Raji (cell line): ENCODE measurements around the gene EEFSEC.

Experiments
- POLR2A ChIP-seq: IDR thresholded peaks from 2 replicates; pipeline ENCODE4 v1.6.1; 2011; ENCODE audit warnings: low read depth, low read length, control low read depth; ENCODE audit not compliant: insufficient read depth

The EEFSEC gene

DNA sequence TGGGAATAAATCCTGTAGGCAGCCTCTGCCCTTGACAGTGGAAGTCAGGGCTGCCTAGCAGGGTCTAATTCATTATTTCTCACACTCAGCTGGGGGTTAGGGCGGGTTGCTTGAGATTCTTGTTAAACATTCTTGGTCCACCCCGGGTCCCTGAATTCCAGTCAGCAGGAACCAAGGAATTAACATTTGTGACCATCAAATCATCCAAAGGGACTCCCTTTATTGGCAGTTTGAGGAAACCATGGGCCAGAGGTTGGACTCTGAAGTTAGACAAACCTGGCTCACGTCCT lies 122.8 kb downstream of the EEFSEC start:
- TF ChIP-seq POLR2A = no peak

DNA sequence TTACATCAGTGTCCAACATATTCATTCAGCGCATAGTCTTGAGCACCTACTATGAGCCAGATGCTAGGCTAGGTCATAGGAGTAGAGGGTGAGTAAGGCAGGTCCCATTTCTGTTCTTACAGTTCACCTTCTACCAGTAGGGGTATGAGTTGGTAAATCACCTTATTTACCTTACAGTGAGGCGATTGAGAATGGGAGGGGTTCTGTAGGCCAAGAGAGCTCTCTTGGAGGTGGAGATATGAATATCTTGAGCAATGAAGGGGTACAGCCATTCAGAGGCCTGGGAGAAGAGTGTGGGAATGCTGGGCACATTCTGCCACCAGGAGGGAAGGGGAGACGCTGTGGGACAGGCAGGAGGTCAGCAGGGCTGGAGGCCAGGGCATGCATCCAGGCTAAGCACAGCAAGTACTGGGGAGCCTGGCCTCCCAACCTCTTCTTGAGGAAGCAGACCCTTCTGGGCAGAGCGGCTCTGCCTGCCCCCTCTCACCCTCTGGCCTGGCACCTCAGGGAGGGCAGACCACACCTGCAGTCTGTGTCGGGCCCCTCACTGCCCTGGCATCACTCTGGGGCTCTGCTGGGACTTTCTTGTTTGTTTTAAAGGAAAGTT lies 123.4 kb downstream of the EEFSEC start:
- no peak for TF ChIP-seq POLR2A

DNA sequence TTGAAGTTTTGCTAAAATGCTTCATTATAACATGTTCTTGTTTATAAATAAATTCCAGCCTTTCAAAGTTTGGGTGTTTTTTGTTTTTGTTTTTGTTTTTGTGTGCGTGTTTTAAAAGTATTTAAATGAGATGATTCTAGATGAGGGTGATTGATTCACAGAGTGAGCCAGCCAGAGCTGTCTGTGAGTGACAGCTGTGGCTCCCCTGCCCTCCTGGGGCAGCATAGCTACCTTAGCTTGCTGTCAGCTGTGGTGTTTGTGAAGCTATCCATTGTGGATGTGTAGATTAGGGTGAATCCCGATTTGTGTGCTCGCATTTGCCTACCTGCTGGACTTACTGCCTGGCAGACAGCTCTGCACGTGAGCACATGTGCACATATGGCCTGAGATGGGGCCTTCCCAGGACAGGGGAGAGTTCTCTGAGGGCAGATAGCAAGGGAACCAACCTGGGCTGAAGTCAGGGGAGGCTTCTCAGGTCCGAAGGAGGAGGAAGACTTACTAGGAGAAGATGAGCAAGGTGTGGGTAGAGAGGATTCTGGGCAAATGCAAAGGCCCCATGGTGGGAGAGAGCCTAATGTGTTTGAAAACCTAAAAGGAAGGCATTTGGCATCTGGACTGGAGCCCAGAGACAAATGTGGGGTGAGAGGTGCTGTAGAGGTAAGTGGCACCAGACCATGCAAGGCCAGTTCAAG lies 124.2 kb downstream of the EEFSEC start:
- TF ChIP-seq POLR2A = no peak

DNA sequence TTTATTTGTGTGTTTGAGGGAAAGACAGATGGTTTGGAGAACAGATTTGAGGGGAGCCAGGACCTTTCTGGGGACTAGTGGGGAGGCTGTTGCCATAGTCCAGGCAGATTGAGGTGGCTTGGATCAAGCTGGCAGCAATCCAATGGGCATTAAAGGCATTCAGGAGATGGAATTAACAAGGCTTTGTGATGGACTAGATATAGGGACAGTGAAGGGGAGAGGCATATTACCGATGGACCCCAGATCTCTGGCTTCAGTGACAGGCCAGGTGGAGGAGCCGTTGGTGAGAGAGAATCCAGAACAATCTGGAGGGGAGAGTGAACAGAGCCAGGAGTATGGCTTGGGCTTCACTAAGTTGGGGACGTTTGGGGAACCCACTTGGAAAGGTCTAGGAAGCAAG lies 124.8 kb downstream of the EEFSEC start:
- TF ChIP-seq POLR2A = no peak

GRCh38 chr3:128278761-128279600 lies 125.7 kb downstream of the EEFSEC start:
- no peak for TF ChIP-seq POLR2A

DNA sequence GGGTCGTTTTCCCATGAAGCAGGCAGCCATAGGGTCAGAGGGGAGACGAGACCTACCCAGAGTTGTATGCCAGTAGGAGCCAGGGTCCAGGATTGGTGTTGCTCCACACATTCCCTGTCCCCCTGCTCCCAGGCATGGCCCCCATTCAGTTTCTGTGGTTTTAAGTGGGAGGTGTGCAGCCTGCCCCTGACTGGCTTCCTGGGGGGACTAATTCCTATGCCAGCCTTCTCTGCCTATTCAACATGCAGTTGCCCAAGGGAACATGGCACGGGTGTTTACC lies 126.3 kb downstream of the EEFSEC start:
- no peak for TF ChIP-seq POLR2A

GRCh38 chr3:128280481-128281052 lies 127.3 kb downstream of the EEFSEC start:
- no peak for TF ChIP-seq POLR2A

DNA sequence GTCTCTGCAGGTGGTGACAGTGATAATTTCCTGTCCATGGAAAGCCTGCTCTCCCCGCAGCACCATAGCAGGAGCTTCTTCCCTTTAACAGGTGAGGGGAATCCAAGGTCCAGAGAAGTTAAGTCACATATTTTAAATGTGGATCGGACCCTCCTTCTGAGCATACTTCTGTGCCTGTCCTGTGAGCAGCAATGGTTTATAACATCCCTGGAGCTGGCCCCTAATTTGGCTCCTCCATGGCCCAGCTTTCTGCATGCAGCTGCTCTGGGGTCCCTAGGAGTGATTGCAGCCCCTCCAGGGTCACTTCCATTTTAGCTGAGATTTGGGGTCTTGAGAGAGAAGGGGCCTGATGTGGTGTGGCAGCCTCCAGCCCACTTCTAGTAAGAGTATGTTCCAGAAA lies 127.8 kb downstream of the EEFSEC start:
- TF ChIP-seq POLR2A = no peak

DNA sequence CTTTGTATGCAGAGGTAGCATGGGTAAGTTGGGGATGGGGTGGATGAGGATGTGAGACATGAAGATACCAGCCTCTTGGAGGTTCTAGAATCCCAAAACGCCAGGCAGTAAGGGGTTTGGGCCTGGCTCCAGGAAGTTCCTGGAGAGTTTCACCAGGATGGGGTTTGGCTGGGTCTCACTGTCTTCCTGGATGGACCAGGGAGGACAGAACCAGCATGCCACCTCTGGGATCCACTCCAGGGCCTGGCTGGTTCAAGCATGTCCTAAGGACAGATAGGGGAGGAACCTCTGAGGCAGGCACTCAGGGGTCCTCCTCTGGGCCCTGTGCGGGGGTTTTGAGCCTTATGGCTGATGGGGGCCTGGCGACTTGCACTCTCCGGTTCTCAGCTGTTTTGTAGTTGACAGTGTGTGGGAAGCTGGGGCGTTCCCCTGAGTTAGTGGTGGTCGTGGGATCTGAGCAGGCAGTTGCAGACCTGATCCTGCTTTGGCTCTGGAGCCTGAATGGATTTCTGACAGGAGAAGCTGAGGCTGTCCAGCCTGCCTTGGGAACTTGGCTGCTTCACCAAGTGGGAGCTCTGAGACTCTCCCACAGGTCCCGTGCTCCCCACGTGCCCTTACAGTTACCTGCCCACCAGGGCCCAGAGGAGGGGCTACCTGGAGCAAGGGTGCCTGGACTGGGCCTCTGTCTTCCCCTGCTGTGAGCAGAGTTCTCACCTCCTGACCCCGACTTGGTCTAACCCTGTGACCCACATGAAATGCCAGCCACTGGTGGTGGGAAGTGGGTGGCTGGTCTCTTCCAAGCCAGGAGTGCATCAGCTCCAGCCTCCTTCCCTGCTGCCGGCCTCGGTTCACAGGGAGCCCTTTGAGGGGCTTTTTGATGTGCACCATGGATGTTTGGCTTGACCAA lies 128.4 kb downstream of the EEFSEC start:
- no peak for TF ChIP-seq POLR2A

GRCh38 chr3:128282380-128283196 lies 129.3 kb downstream of the EEFSEC start:
- TF ChIP-seq POLR2A = no peak

- TF ChIP-seq POLR2A = no peak
These were observed 130.1 kb downstream of the EEFSEC start for GRCh38 chr3:128283421-128283820.

GRCh38 chr3:128285042-128285966 lies 132.0 kb downstream of the EEFSEC start:
- TF ChIP-seq POLR2A = no peak

- no peak for TF ChIP-seq POLR2A
These were observed 132.7 kb downstream of the EEFSEC start for GRCh38 chr3:128285967-128286321.
